Peyer's patch (tissue), 4 donors: ENCODE results near the gene TFPT.

Source experiments
- POLR2A ChIP-seq, 2 donors: fragments of 450-650 bp; IDR thresholded peaks; one replicate each; pipeline ENCODE4 v1.5.1; 2017; ENCODE audit warnings: antibody characterized with exemption in 2 of 2, mild to moderate bottlenecking in 2 of 2, moderate library complexity in 2 of 2
- TF ChIP-seq, protein P1 (sequence below), 6 experiments: fragments of 450-650 bp in 4 of 6; fragments of 200-600 bp in 2 of 6; sonication (generic) in 1 of 6; IDR thresholded peaks; one replicate each; pipeline ENCODE4 v1.5.1; 2017 to 2019; ENCODE audit warnings: antibody characterized with exemption in 6 of 6, mild to moderate bottlenecking in 3 of 6, moderate library complexity in 1 of 6

DNA sequence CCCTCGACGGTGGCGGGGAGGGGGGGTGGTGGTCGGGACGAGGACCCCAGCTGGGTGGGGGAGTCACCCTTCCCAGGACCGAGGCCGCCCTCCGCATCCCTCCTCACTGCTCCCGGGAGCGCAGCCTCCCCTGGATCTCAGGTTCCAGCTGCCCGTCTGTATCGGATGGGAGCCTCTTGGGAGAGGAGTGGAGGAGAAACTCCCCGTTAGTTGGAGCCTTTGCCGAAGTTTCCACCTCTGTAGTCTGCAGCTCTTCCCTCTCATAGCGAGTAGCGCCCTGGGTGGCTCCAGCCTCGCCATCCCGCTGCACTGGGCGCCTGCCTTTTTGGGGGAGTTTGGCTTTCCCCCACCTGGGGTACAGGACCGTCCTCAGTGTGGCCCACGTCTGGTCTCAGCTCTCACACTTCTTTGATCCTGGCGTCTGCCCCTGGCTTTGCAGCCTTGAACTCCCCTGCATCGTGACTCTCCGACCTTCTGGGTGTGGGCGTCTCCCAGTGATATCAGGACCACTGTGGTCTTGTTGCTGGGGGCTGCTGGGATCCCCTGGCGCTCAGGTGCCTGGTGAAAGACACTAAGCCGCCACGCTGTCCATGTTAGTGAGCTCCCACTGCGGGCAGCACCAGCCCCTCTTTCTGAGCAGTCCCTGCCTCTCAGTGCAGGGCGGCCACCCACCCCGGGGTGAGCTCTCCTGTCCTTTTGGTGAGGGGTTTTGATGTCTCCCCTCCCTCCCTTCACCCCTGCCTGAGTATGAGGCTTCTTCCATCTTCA is 23.2 kb upstream of the TFPT start:
- TF ChIP-seq POLR2A (IDR thresholded peaks at IDR 0.05), result no peak
- TF ChIP-seq, protein P1, sequence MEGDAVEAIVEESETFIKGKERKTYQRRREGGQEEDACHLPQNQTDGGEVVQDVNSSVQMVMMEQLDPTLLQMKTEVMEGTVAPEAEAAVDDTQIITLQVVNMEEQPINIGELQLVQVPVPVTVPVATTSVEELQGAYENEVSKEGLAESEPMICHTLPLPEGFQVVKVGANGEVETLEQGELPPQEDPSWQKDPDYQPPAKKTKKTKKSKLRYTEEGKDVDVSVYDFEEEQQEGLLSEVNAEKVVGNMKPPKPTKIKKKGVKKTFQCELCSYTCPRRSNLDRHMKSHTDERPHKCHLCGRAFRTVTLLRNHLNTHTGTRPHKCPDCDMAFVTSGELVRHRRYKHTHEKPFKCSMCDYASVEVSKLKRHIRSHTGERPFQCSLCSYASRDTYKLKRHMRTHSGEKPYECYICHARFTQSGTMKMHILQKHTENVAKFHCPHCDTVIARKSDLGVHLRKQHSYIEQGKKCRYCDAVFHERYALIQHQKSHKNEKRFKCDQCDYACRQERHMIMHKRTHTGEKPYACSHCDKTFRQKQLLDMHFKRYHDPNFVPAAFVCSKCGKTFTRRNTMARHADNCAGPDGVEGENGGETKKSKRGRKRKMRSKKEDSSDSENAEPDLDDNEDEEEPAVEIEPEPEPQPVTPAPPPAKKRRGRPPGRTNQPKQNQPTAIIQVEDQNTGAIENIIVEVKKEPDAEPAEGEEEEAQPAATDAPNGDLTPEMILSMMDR (IDR thresholded peaks at IDR 0.05), result no peak
